HG03457 (cell line): ENCODE data around the gene RARS1.

Experiments used
- ATAC-seq: cut with Tn5 transposase; IDR thresholded peaks from one replicate; pipeline ENCODE4 v1.9.1; 2021; ENCODE audit warnings: moderate number of reproducible peaks; ENCODE audit not compliant: unreplicated experiment

The RARS1 gene

GRCh38 chr5:168486136-168486879, at the start of gene RARS1:
Gene RARS1 (plus strand): TSS chr5:168486471. CDS start chr5:168486499, 28 bp downstream.
- ATAC-seq, result peak; percentile 80

- ATAC-seq, result no peak
Observed at GRCh38 chr5:168438349-168438748, 47.9 kb upstream of the RARS1 start.

GRCh38 chr5:168443533-168443932, 42.7 kb upstream of the RARS1 start:
- ATAC-seq, result no peak

GRCh38 chr5:168443950-168444700, 42.1 kb upstream of the RARS1 start:
- no peak for ATAC-seq

- no peak for ATAC-seq
Observed at GRCh38 chr5:168446983-168447619, 39.2 kb upstream of the RARS1 start.

- ATAC-seq, result no peak
Observed at GRCh38 chr5:168447808-168448207, 38.5 kb upstream of the RARS1 start.

- ATAC-seq, result no peak
Observed at GRCh38 chr5:168449166-168449565, 37.1 kb upstream of the RARS1 start.

GRCh38 chr5:168451565-168451964, 34.7 kb upstream of the RARS1 start:
- ATAC-seq, result no peak

- no peak for ATAC-seq
Observed at GRCh38 chr5:168455201-168455600, 31.1 kb upstream of the RARS1 start.

- no peak for ATAC-seq
Observed at GRCh38 chr5:168457542-168457941, 28.7 kb upstream of the RARS1 start.

- ATAC-seq, result no peak
Observed at GRCh38 chr5:168460606-168461005, 25.7 kb upstream of the RARS1 start.

- no peak for ATAC-seq
Observed at GRCh38 chr5:168463081-168463480, 23.2 kb upstream of the RARS1 start.

- ATAC-seq, result no peak
Observed at GRCh38 chr5:168464214-168464613, 22.1 kb upstream of the RARS1 start.

- no peak for ATAC-seq
Observed at GRCh38 chr5:168464641-168465040, 21.6 kb upstream of the RARS1 start.

GRCh38 chr5:168467755-168468330, 18.4 kb upstream of the RARS1 start:
- ATAC-seq, result no peak

GRCh38 chr5:168468836-168469235, 17.4 kb upstream of the RARS1 start:
- no peak for ATAC-seq

- no peak for ATAC-seq
Observed at GRCh38 chr5:168469816-168470215, 16.5 kb upstream of the RARS1 start.

- ATAC-seq, result no peak
Observed at GRCh38 chr5:168471785-168472184, 14.5 kb upstream of the RARS1 start.

- no peak for ATAC-seq
Observed at GRCh38 chr5:168472329-168472728, 13.9 kb upstream of the RARS1 start.

GRCh38 chr5:168474319-168474718, 12.0 kb upstream of the RARS1 start:
- ATAC-seq, result no peak

- ATAC-seq, result no peak
Observed at GRCh38 chr5:168477060-168477459, 9.2 kb upstream of the RARS1 start.
